ENCODE measurements around the gene NFIX. TPM values are rescaled to one million over a fixed set of nuclear protein-coding genes. Genes with fewer than 3 reads are reported as not detected.
A peak's percentile ranks its signal among the peaks of the same experiment; 100 is the strongest.

NFIX gene
- total RNA-seq, 1 experiment from 2014 or later: 5.2 TPM

DNA sequence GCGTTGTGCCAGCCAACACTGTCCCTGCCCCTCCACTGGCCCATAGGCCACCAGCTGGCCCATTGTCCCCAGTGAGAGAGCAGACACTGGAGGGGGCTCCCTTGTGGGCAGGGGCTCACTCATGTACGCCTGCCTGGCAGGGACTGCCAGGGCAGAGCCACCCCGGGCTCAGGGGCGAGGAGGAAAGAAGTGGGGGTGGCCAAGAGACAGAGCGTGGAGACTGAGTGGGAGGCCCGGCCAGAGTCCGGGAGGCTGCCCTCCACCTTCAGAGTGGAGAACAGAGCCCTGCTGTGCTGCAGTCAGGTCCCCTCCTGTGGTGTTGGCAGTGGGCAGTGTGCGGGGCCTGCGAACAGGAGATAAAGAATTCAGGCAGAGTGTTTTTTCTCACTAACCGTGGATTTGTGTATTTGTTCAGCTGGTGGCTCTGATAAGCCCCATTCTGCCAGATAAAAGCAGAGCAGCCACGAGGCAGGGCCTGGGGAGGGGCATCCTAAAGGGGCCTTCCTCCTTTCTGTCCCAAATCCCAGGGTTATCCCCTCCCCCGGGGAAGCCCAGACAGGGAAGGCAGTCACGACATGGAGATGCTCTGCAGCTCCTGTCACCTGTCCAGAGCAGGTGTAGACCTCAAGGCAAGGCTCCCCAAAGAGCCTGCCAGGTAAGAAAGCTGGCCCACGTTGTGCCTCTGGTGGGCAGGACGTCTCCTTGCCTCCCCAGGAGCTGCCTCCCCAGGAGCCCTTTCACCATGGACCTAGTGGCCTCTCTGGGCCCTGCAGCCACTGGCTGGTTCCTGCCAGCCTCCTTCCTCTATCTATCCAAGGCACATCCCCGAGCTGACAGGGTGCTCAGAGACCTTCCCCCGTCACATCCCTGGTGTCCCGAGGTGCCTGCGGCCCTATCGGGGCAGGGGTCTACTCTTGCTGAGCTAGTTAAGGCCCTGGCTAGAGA is 74.4 kb downstream of the NFIX start:
- no peak for DNase-seq (ENCODE audit: extremely low read depth, low read depth)

DNA sequence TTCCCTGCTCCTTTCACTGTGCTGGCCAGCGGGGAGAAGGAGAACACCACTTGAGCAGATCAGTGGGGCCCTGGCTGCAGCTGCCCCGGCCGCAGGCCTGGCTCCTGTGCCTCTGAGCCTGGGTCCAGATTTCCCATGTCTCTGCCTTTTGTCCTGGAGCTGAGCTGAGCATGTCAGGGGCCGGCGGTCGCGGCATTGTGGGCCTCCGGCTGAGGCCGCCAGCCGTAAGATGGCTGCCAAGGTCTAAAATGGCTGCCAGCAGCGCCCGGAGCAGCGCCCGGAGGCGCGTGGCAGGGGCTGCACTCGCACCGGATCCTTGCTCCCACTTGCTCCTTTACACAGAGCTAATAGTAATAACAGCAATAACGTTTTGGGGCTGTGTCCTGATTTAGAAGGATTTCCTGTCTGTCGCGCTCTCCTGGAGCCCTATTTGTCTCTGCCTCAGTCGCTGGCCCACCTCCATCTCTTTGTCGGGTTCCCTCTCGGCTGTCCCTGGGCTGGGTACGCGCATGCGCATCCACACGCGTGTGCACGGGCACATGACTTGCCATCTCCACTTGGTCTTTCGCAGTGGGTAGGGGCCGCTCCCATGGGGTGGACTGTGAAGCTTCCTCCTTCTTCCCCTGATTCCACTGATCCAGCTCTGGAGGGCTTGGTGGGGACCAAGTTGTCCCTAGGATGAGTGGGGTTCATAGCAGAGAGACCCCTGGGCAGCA is 75.3 kb downstream of the NFIX start:
- DNase-seq (ENCODE audit: extremely low read depth, low read depth): no peak

DNA sequence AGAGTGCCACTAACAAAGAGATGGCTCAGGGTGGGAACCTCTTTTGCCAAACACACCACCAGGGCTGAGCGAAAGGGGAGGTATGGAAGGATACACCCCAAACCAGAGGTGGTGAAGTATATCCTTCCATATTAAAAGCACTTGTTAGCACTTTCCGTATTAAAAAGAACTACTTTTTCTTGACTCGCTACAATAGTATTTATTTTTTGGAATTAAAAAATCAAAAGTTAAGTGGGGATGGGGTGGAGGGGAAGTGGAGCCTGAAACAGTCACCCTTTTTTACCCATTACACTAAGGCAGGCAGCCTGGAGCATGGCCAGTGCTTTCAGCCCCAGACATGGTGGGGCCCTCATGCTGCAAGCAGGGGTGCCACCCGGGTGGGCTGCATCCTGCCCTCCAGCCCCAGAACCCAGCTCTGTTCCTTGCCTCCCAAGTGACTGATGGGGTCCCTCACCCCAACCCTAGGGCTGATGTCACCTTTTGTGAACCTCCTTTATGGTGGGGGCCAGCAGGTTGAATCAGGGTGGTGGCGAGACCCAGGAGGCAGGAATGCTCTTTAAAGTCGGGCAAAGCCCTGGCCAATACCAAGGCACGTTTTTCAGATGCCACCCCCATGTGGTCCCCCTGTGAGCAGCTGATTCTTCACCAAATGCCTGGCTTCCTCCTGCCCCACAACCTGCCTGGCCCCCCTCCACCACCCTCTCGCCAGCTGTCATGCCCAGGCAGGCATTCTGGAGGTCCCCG is 76.3 kb downstream of the NFIX start:
- DNase-seq (ENCODE audit: extremely low read depth, low read depth): no peak

DNA sequence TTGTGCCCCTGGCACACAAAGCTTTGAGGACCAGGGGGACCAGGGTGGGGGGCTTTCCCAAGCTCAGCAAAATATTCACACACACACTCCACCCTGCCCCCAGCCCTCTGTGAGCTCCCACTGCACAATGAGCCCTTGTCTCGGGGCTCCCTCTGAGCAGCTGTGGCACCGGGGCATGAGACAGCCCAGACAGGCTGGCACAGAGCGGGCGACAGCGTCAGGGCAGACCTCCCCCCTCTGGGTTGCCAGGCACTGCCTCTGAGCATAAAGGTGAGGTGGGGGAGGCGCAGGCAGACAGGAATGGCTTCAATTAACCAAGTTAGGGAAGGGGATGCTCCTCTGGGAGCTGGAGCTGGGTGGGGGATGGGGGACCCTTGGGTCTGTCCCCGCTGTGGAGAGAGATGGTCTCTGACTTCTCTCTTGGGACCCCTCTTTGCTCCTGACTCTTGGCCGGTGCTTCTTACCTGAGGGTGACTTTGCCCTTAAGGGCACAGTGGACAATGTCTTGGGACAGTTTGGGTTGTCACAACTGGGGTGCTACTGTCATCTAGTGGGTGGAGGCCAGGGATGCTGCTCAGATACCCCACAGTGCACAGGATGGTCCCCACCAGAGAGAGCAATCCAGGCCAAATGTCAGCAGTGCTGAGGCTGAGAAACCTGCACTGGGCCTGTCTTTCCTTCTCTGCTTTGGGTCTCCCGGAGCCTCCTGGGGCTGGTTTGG is 77.1 kb downstream of the NFIX start:
- DNase-seq (ENCODE audit: extremely low read depth, low read depth): no peak

DNA sequence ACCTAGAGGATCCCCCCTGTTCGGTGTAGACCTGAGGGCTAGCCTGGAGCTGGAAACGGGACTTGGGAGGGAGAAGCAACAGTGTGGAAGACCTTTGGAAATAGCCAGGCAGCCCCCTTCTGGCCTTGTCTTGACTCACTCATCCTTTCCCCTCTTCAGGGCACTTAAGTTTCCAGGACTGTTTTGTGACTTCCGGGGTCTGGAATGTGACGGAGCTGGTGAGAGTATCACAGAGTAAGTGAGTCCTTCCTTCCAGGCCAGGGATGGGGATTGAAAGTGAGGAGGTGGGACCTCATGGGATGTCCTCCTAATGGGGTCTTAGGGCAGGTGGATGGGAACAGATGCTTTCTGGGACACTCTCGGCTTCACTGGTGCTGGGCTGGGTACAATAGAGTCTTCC is 78.0 kb downstream of the NFIX start:
- no peak for DNase-seq (ENCODE audit: extremely low read depth, low read depth)

DNA sequence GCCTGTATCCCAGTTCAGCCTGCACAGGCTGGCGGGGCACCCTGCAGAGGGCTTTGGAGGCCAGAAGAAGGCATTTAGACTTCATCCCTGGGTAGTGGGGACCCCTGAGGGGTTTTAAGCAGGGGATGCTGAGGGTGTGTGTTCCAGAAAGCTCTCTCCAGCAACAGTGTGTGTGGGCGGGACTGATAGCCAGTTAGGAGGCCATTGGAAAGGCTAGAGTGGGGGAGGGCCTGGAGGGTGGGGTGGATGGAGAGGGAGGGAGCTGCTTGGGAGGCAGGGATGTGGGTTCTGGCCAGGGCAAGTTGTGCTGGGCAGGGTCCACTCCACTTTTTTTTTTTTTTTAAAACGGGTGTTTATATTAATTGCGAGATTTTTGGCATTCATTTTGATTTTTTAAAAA is 79.1 kb downstream of the NFIX start:
- no peak for DNase-seq (ENCODE audit: extremely low read depth, low read depth)

DNA sequence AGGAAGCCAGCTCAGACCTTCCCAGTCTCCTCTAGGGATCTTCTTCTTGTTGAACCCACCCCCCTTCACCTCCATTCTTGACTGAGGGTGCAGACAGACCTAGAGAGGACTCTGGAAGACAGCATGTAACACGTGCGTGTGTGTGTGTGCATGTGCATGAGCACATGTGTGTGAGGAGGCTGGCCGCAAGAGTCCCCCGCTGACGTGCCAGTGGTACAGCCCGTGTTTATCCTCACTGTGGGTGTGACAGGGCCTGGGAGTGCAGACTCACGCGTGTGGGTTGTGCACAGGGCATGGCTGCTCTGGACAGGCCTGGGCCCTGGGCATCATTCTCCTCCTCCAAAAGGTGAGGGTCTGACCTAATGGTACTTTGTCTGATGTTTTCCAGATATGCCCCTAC is 81.0 kb downstream of the NFIX start:
- no peak for DNase-seq (ENCODE audit: extremely low read depth, low read depth)

DNA sequence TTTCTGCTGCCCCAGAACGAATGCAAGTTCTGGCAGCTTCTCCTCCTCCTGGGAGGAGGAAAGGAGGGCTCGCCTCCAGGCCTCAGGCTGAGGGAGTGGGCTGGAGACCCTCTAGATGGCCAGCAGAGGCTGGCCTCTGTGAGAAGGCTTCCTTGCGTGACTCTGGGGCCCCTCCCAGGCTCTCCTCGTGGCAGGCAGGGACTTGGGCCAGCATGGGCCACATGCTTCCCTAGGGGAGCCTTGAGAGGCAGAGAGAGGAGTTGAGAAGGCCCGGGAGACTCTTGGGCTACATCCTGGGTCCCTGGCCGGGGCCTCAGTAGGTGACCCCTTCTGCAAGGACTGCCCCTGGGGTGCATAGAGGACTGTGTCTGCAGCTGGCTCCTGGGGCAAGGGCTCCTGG is 81.5 kb downstream of the NFIX start:
- DNase-seq (ENCODE audit: extremely low read depth, low read depth): no peak

DNA sequence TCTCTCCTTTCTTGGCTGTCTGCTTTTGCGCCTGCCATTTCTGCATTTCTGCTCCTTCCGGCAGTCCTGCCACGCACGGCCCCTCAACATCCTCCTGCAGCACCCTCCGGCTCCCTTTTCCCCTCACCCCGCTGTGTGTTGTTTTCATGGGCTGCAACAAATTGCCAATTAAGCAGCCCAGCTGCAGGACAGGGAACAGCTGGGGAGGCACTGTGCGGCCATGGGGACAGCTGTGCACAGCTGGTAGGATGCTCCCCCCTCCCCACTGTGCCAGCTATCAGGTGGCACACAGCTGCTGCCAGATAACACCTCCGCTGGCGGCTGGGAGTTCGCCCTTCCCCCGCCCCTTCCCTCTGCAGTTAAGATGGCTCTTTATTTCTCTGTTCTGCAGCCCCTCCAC is 82.0 kb downstream of the NFIX start:
- no peak for DNase-seq (ENCODE audit: extremely low read depth, low read depth)

DNA sequence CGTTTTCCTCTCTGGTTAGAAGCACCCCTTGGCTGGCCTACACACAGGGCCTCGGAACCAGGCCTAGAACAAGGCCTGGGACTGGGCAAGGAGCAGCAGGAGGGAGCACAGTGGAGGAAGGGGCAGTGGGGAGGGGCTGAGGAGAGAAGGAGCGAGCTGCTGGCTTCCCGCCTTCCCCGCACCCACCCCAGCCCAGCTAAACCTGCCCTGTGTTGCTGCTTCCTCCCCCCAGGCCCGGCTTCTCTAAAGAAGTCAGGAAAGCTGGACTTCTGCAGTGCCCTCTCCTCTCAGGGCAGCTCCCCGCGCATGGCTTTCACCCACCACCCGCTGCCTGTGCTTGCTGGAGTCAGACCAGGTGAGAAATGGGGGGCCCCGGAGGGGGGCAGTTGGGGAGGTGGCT is 83.1 kb downstream of the NFIX start:
- no peak for DNase-seq (ENCODE audit: extremely low read depth, low read depth)

DNA sequence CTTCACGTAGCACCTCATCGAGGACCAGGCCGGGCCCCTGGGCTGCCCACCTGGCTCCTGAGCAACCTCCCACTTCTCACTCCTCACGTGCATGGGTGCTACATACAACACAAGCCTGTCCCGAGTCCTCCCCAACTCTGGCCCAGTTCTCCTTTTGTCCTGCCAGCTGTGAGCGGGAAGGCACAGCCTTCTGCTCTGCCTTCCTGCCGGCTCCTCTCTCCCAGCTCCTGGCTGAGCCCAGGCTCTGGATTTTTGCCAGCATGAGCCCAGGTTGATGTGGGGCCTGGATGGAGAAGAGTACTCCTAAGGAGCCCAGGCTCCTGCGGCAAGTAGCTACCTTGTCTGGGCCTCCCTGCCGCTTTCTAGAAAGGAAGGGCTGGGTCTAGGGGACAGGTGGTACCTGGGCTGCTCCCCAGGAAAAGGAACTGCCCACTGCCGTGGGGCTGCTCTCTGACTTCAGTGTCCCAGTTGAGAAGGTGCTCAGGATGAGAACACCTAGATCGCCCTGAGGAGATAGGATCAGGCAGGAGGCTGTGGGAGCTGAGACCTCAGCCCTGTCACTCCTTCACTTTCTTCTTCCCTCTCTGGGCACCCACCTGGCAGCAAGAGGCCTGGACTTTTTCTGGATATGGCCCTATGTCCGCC is 83.7 kb downstream of the NFIX start:
- DNase-seq (ENCODE audit: extremely low read depth, low read depth): no peak

DNA sequence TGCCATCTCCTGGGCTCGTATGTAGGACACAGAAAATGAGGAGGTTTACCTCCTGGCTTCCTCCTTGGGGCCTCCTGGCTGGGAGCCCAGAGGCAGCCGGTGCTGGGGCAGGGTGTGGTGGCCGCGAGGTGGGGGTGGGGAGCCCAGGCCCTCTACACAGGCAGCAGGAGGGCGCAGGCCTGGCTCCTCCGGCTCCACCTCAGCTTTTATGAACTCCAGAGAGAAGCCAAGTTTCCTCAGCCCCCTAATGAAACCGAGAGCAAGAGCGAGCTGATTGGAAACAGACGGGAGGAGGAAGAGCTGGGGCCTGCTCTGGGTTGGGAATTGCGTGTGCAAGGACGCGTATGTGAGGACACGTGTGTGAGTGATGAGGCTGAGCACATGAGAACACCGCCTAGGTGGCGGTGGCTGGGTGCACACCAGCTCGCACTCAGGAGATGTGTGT is 84.3 kb downstream of the NFIX start:
- DNase-seq (ENCODE audit: extremely low read depth, low read depth): no peak

DNA sequence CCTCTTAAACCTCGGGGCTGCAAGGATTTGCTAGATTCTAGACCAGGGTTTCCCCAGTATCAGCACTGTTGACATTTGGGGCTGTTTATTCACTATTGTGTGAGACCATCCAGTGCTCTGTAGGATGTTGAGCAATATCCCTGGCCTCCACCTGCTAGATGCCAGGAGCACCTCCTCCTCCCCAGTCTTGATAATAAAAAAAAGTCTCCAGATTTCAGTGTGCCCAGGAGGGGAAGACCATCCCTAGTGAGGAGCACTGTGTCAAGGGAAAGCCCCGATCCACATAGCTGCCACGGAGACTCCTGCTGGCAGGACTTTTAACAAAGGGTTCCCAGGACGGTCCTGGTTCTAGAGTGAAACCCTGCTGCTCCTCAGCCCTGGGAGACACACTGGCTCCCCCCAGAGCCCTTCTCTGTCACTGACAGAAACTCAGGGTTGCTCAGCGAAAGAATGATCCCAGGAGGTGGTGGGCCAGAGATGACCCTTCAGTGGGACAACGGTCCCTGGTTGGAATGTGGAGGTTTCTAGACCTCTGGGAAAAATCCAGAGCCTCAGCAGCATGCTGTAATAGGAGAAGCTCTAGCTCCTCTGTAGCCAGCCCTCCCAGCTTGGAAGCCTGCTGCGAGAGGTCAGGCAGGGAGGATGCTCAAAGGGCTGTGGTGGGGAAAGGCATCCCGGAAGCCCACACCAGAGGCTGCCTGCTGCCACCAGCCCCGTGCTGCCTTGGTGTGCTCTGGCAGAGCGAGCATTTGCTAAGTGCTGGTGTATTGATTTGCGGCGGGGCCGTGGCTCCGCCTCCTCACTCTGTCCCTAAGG is 87.1 kb downstream of the NFIX start:
- DNase-seq (ENCODE audit: extremely low read depth, low read depth): peak; percentile 19

DNA sequence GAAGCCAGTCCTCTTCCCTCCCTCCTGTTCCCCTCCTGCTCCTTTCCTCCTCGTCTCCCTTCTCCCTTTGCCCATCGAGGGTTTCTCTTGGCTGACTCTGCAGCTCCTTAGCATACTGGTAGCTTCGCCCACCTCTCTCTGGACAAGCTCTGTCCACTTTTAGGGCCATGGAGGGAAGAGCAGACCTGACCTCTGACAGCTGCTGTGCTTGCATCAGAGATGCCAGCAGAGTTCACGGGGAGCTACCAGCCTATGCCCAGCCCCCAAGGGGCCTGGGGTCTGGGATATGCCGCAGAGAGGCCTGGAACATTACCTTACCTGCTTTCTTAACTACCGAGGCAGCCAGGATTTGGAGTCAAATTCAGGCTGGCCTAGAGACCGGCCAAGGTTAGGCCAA is 87.7 kb downstream of the NFIX start:
- no peak for DNase-seq (ENCODE audit: extremely low read depth, low read depth)

DNA sequence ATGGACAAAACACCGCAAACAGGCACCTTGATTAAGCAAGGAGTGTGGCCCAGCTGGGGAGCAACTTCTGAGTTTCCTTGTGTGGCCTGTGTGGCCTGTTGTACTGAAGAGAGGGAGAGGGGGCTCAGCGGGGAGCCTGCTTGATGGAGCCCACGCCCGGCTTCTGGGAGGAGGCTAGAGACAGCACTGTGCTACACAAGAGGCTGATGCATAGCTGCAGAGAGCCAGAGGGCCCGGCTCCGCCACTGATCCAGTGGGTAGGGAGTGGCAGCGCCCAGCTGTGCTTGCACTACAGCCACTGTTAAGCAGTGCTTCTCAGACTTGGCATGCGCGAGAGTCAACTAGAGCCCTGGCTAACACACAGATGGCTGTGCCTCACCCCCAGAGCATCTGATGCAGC is 88.4 kb downstream of the NFIX start:
- no peak for DNase-seq (ENCODE audit: extremely low read depth, low read depth)

DNA sequence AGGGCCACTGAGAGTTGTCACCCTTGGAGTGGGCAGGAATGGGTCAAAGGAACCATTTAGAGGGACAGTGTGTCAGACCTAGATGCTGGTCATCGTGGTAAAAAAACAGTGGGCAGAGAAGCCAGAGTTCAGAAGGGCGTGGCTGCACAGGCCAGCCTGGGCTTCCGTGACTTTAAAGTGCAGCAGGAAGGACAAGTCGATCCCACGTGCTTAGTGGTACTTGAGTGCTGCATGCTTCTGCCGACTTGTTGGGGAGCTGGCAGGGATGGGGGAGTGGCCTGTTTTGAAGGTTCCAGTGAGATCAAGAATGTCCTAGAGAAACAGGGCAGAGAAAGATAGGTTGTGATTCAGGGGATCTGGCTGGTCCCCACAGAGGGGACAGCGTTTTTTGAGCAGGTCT is 90.4 kb downstream of the NFIX start:
- no peak for DNase-seq (ENCODE audit: extremely low read depth, low read depth)

DNA sequence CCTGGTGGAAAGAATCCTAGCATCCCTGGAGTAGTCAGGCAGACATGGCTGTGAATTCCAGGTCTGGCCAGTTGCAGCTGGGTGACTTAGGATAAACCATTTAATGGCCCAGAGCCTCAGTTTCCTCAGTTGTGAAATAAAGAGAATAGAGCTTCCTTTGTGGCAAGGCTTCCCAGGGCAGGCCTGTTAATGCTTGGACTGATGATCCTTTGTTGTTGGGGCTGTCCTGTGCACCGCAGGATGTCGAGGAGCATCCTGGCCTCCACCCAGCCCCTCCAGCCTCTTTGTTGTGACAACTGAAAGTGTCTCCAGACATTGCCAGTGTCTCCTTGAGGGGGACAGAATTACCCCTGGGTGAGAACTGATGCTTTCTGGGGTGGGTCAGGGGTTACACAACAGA is 91.1 kb downstream of the NFIX start:
- no peak for DNase-seq (ENCODE audit: extremely low read depth, low read depth)

DNA sequence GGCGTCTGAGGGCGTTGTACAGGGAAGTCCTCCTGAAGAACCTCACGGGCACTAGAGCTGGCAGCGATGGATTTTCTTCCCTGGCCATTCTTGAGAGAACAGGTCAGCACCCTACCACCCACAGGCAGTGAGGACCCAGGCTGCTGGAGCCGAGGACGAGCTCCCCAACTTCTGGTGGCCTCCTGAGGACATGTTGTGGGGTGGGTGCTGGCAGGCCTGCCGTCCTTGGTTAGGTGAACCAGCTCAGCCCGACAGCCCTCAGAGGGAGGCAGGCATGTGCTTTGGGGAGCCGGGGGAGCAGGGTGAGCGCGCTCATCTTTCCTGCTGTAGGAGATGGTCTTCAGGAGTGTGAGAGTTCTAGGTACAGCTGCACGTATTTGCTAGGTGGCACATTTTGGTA is 92.0 kb downstream of the NFIX start:
- no peak for DNase-seq (ENCODE audit: extremely low read depth, low read depth)

DNA sequence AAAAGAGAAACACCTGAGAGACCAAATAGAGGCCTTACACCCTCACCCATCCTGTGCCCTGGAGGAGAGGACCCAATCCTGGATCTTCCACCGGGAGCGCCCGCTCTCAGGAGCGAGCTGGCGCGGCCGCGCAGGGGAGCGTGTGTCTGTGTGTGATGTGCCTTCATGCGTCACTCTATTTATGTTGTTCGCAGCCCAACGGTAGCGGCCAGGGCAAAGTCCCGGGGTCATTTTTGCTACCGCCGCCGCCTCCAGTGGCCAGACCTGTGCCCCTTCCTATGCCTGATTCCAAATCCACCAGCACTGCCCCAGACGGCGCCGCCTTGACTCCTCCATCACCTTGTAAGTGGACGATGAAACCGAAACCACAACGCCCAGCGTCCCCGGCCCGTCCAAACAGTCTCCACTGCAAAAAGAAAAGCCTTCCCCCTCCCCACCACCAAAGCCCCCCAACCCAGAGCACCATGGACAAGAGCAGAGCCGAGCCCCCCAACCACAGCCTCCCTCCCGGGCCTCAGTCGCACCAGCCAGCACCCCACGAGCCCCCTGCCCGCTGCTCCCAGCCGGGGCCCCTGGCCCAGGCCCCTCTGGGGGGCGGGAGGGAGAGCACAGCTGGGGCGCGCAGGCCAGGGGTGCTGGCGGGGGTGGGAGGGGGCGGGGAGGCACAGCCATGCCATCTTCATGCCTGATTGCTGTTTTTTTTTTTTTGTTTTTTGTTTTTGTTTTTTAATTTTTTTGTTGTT is 92.7 kb downstream of the NFIX start:
- DNase-seq (ENCODE audit: extremely low read depth, low read depth): no peak

Data from NCI-H460 (cell line).